K562 (cell line): ENCODE data around the gene ZNF236. TPM values are rescaled to one million over a fixed set of nuclear protein-coding genes. Genes with fewer than 3 reads are reported as not detected.

Source experiments
- E4F1 ChIP-seq: fragments of 250-450 bp; sonication (Bioruptor Pico); IDR thresholded peaks from 2 replicates; pipeline ENCODE4 v1.5.0; 2021; ENCODE audit warnings: mild to moderate bottlenecking, borderline replicate concordance
- FOXA3 ChIP-seq, 2 experiments: fragments of 450-650 bp in 1 of 2; sonication (generic) in 1 of 2; formaldehyde crosslinking; IDR thresholded peaks in 1 of 2; conservative IDR thresholded peaks in 1 of 2; 2 replicates each; pipeline versions ENCODE4 v1.4.0 to v1.8.0; 2020 to 2022; ENCODE audit warnings: mild to moderate bottlenecking in 2 of 2, missing genetic modification reagents in 1 of 2
- HDAC1 ChIP-seq, 2 experiments: fragments of 450-650 bp; IDR thresholded peaks; 2 replicates each; pipeline ENCODE4 v1.6.1; 2016 to 2017; ENCODE audit warnings: inconsistent platforms in 1 of 2, mild to moderate bottlenecking in 1 of 2, moderate library complexity in 1 of 2
- PKNOX1 ChIP-seq: fragments of 450-650 bp; IDR thresholded peaks from 2 replicates; pipeline ENCODE4 v1.6.1; 2016
- TAL1 ChIP-seq: fragments of 450-650 bp; IDR thresholded peaks from 2 replicates; pipeline ENCODE4 v1.6.1; 2016; ENCODE audit warnings: mild to moderate bottlenecking
- WHSC1 ChIP-seq: IDR thresholded peaks from one replicate; pipeline ENCODE4 v1.6.1; 2012; ENCODE audit warnings: low read length, control low read depth, inconsistent platforms
- XRCC3 ChIP-seq: fragments of 450-650 bp; IDR thresholded peaks from 2 replicates; pipeline ENCODE4 v1.6.1; 2017; ENCODE audit warnings: mild to moderate bottlenecking, moderate library complexity
- ZFP30 ChIP-seq: fragments of 250-450 bp; sonication (Bioruptor Pico); IDR thresholded peaks from 2 replicates; pipeline ENCODE4 v1.8.0; 2022; ENCODE audit warnings: moderate library complexity, mild to moderate bottlenecking, inconsistent platforms, borderline replicate concordance
- ZNF140 ChIP-seq: fragments of 250-450 bp; sonication (Bioruptor Pico); IDR thresholded peaks from 2 replicates; pipeline ENCODE4 v1.8.0; 2021; ENCODE audit warnings: moderate library complexity, mild to moderate bottlenecking, inconsistent platforms
- ZNF398 ChIP-seq: fragments of 250-450 bp; sonication (Bioruptor Pico); IDR thresholded peaks from 2 replicates; pipeline ENCODE4 v1.8.0; 2021; ENCODE audit warnings: moderate library complexity, mild to moderate bottlenecking, inconsistent platforms
- ZNF644 ChIP-seq: fragments of 200-800 bp; sonication (Bioruptor generic); IDR thresholded peaks from 2 replicates; pipeline ENCODE4 v1.6.1; 2016; ENCODE audit warnings: low read depth, missing genetic modification characterization, missing compliant biosample characterization
- polyA plus RNA-seq, 8 experiments: library from polyadenylated mRNA; depleted of rRNA in 4 of 8; stranded (reverse) in 5 of 8; unstranded in 3 of 8; fragments of >200 nt; fragmentation: Nextera tagmentation in 2 of 8; fragmentation: Illumina TruSeq in 1 of 8; extraction: Ambion mirVana in 2 of 8; extraction: Trizol in 1 of 8; gene quantifications; 2 replicates each; pipeline versions ENCODE4 v1.2.1 to v1.2.3, GENCODE V29; 2011 to 2014; ENCODE audit warnings: inconsistent platforms in 1 of 8, missing spikeins in 1 of 8
- total RNA-seq, 7 experiments: library from RNA; depleted of rRNA in 6 of 7; stranded (reverse); fragments of >200 nt in 6 of 7; fragmentation: Illumina TruSeq in 2 of 7; extraction: Trizol in 2 of 7; gene quantifications; 2 replicates each; pipeline versions ENCODE4 v1.2.1 to v1.2.3, GENCODE V29; 2011 to 2021; ENCODE audit warnings: low replicate concordance in 1 of 7

The ZNF236 gene
- total and polyA plus RNA-seq, 9 of the 15 experiments (the other 6 are each of a cell fraction or from before 2014, with no cell fraction given), result 0.35 to 8.7 (median 3.4) TPM

GRCh38 chr18:76842837-76843530 lies 20.6 kb downstream of the ZNF236 start (continued):
- TF ChIP-seq FOXA3 (CRISPR knock-in tag; conservative IDR thresholded peaks at IDR 0.05 in 1 of 2, IDR thresholded peaks at IDR 0.05 in 1 of 2) (no peak), ZNF644 (no peak), WHSC1 (no peak), ZNF398 (no peak), PKNOX1 (no peak), ZFP30 (no peak), XRCC3 (no peak), ZNF140 (CRISPR knock-in tag) (no peak), E4F1 (CRISPR knock-in tag) (no peak), TAL1 (no peak), HDAC1 (IDR thresholded peaks at IDR 0.05) (no peak)
